Measurements from ENCODE around the gene RNF150. TPM values are rescaled to one million over a fixed set of nuclear protein-coding genes. Genes with fewer than 3 reads are reported as not detected.

Gene RNF150
- total RNA-seq, 1 experiment from 2014 or later = 1.3 TPM

DNA sequence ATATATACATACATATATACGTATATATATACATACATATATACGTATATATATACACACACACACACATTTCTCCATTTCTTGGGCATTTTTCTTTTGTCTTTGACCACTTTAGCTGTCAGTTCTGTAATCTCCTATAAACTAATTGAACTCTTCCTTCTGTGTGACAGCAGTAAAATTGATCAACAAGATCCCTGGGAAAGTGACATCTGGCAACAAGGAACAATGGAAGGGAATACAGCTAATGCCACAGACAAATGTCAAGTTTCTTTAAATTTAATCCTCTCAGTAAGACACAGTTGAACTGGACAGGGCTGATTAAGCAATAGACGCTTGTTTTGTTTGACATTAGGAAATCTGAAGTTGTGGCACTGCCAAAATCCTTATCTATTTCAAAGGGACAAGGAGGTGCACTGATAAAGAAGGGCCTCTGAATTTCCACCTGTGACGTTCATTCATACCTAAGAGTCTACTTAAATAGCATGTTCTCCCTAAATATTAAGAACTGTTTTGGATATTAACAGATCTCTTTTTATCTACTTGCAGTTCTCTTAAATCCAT lies 126.9 kb downstream of the RNF150 start:
- DNase-seq (ENCODE audit: low read depth, low spot score) (no peak), ATAC-seq (no peak)
- no peak overlapping the region for H3K4me3 ChIP-seq (ENCODE audit: low read depth in 2 of 2, low read length in 2 of 2)
- no peaks in the 10 kb centered on the region for H3K9me3 ChIP-seq (ENCODE audit: control insufficient read depth, insufficient read depth, low read depth, low read length)
- no peak for TF ChIP-seq TCF7L2 (IDR thresholded peaks at IDR 0.05; ENCODE audit: low read depth, low read length)
- TF ChIP-seq SIN3A (IDR thresholded peaks at IDR 0.05; ENCODE audit: borderline replicate concordance, insufficient read depth, low read depth, low read length) = no peak
- TF ChIP-seq, protein P1, sequence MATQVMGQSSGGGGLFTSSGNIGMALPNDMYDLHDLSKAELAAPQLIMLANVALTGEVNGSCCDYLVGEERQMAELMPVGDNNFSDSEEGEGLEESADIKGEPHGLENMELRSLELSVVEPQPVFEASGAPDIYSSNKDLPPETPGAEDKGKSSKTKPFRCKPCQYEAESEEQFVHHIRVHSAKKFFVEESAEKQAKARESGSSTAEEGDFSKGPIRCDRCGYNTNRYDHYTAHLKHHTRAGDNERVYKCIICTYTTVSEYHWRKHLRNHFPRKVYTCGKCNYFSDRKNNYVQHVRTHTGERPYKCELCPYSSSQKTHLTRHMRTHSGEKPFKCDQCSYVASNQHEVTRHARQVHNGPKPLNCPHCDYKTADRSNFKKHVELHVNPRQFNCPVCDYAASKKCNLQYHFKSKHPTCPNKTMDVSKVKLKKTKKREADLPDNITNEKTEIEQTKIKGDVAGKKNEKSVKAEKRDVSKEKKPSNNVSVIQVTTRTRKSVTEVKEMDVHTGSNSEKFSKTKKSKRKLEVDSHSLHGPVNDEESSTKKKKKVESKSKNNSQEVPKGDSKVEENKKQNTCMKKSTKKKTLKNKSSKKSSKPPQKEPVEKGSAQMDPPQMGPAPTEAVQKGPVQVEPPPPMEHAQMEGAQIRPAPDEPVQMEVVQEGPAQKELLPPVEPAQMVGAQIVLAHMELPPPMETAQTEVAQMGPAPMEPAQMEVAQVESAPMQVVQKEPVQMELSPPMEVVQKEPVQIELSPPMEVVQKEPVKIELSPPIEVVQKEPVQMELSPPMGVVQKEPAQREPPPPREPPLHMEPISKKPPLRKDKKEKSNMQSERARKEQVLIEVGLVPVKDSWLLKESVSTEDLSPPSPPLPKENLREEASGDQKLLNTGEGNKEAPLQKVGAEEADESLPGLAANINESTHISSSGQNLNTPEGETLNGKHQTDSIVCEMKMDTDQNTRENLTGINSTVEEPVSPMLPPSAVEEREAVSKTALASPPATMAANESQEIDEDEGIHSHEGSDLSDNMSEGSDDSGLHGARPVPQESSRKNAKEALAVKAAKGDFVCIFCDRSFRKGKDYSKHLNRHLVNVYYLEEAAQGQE (IDR thresholded peaks at IDR 0.05; ENCODE audit: insufficient read depth in 1 of 2, low read depth in 2 of 2, low read length in 1 of 2) = no peak
- TF ChIP-seq, protein P2, sequence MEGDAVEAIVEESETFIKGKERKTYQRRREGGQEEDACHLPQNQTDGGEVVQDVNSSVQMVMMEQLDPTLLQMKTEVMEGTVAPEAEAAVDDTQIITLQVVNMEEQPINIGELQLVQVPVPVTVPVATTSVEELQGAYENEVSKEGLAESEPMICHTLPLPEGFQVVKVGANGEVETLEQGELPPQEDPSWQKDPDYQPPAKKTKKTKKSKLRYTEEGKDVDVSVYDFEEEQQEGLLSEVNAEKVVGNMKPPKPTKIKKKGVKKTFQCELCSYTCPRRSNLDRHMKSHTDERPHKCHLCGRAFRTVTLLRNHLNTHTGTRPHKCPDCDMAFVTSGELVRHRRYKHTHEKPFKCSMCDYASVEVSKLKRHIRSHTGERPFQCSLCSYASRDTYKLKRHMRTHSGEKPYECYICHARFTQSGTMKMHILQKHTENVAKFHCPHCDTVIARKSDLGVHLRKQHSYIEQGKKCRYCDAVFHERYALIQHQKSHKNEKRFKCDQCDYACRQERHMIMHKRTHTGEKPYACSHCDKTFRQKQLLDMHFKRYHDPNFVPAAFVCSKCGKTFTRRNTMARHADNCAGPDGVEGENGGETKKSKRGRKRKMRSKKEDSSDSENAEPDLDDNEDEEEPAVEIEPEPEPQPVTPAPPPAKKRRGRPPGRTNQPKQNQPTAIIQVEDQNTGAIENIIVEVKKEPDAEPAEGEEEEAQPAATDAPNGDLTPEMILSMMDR (IDR thresholded peaks at IDR 0.05) = no peak
- no peak for TF ChIP-seq POLR2AphosphoS5 (IDR thresholded peaks at IDR 0.05; ENCODE audit: low read depth, low read length)
- no peaks in the 10 kb centered on the region for H3K4me1 ChIP-seq (ENCODE audit: control insufficient read depth, insufficient read depth, low read length)
- H3K27ac ChIP-seq (ENCODE audit: low read length) = no peak overlapping the region
- intact Hi-C loops (cut with micrococcal nuclease; ENCODE audit: unreplicated experiment) (no loop called here), in situ Hi-C loops (cut with HindIII; ENCODE audit: low pct_unique_long_range_greater_than_20kb, low sequenced_read_pairs) (no loop called here)
- no TSS peak for BruUV-seq (replicated peaks)
- H3K36me3 ChIP-seq (ENCODE audit: control insufficient read depth, insufficient read depth, low read length) = no peaks in the 10 kb centered on the region
- ChIA-PET POLR2A (no interaction called here), CTCF (no interaction called here)
- H3K27me3 ChIP-seq (ENCODE audit: control insufficient read depth, insufficient read depth, low read length) = no peaks in the 10 kb centered on the region

DNA sequence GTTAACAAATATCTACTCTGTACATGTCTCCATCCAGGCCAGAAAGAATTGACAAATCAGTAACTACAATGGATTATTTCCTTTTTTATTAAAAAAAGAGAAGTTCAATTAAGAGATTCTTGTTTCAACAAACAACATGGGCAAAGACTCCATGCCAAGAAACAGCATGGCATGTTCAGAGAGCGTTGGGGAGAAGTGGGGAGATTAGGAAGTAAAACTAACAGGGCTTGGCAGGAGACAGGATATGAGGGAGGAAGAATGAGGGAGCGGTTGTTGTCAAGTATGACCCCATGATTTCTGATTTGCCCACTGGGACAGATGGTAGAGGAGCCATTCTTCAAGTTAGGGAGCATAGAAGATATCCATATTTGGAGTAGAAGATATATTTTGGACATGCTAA lies 128.4 kb downstream of the RNF150 start:
- ChIA-PET POLR2A (no interaction called here), CTCF (no interaction called here)
- no peaks in the 10 kb centered on the region for H3K36me3 ChIP-seq (ENCODE audit: control insufficient read depth, insufficient read depth, low read length)
- DNase-seq (ENCODE audit: low read depth, low spot score) (no peak), ATAC-seq (no peak)
- in situ Hi-C loops (cut with HindIII; ENCODE audit: low pct_unique_long_range_greater_than_20kb, low sequenced_read_pairs) = no loop called here
- BruUV-seq (replicated peaks) = no TSS peak
- no peaks in the 10 kb centered on the region for H3K27me3 ChIP-seq (ENCODE audit: control insufficient read depth, insufficient read depth, low read length)
- H3K27ac ChIP-seq (ENCODE audit: low read length) = no peak overlapping the region
- H3K4me1 ChIP-seq (ENCODE audit: control insufficient read depth, insufficient read depth, low read length) = no peaks in the 10 kb centered on the region
- TF ChIP-seq TCF7L2 (IDR thresholded peaks at IDR 0.05; ENCODE audit: low read depth, low read length) (no peak), POLR2AphosphoS5 (IDR thresholded peaks at IDR 0.05; ENCODE audit: low read depth, low read length) (no peak), SIN3A (IDR thresholded peaks at IDR 0.05; ENCODE audit: borderline replicate concordance, insufficient read depth, low read depth, low read length) (no peak)
- TF ChIP-seq, protein P2 (IDR thresholded peaks at IDR 0.05) = no peak
- TF ChIP-seq, protein P1 (IDR thresholded peaks at IDR 0.05; ENCODE audit: insufficient read depth in 1 of 2, low read depth in 2 of 2, low read length in 1 of 2) = no peak
- H3K9me3 ChIP-seq (ENCODE audit: control insufficient read depth, insufficient read depth, low read depth, low read length) = no peaks in the 10 kb centered on the region
- intact Hi-C loops (cut with micrococcal nuclease; ENCODE audit: unreplicated experiment) = no loop called here
- no peak overlapping the region for H3K4me3 ChIP-seq (ENCODE audit: low read depth in 2 of 2, low read length in 2 of 2)
